Right lung (tissue), 10 donors: ENCODE results near the gene ZNF429. TPM values are rescaled to one million over a fixed set of nuclear protein-coding genes. Genes with fewer than 3 reads are reported as not detected.
"Not testable (repeated sequence)": the region's sequence is repeated elsewhere in the genome, so short reads cannot be mapped to it uniquely, and the experiment has no call there.

Experiments used
- DNase-seq, 2 donors: peaks; one replicate each; pipeline ENCODE4 v3.0.0-alpha.2; 2013
- long read RNA-seq, 8 donors: transcript quantifications; one replicate each; lab custom pipeline, GENCODE V29; 2026
- polyA plus RNA-seq, 5 donors: library from polyadenylated mRNA; unstranded; fragments of 120-200 nt; gene quantifications; one replicate each; pipeline versions ENCODE4 v1.2.1 to v1.2.3, GENCODE V29; 2013; ENCODE audit warnings: inconsistent platforms in 1 of 5, low replicate concordance in 1 of 5; ENCODE audit not compliant: insufficient read length in 5 of 5, insufficient read depth in 1 of 5

ZNF429 gene
- 10 to 100 TPM; 19.5 to 29.8 (median 27.6) TPM for polyA plus RNA-seq
- long read RNA-seq, donor 1, partial matches to known transcripts: 64 of 72 reads
- long read RNA-seq, donor 1, other reads (novel, unspliced or antisense): 5 of 72 reads
- long read RNA-seq, donor 2, partial matches to known transcripts: 7 of 8 reads
- long read RNA-seq, donor 2, other reads (novel, unspliced or antisense): 0 of 8 reads
- long read RNA-seq, donor 3, partial matches to known transcripts: 0 of 1 reads
- long read RNA-seq, donor 3, other reads (novel, unspliced or antisense): 0 of 1 reads
- long read RNA-seq, donor 4, partial matches to known transcripts: 0 of 2 reads
- long read RNA-seq, donor 4, other reads (novel, unspliced or antisense): 0 of 2 reads
- long read RNA-seq, donor 5, partial matches to known transcripts: 0 of 1 reads
- long read RNA-seq, donor 5, other reads (novel, unspliced or antisense): 0 of 1 reads
- long read RNA-seq, donor 6, transcript ZNF429-201 (4 exons, 2,233 nt): major isoform, 6 of 12 reads
- long read RNA-seq, donor 6, partial matches to known transcripts: 5 of 12 reads
- long read RNA-seq, donor 6, other reads (novel, unspliced or antisense): 0 of 12 reads
- long read RNA-seq, donor 7, partial matches to known transcripts: 0 of 3 reads
- long read RNA-seq, donor 7, other reads (novel, unspliced or antisense): 0 of 3 reads
- long read RNA-seq, donor 8, partial matches to known transcripts: 0 of 1 reads
- long read RNA-seq, donor 8, other reads (novel, unspliced or antisense): 0 of 1 reads

DNA sequence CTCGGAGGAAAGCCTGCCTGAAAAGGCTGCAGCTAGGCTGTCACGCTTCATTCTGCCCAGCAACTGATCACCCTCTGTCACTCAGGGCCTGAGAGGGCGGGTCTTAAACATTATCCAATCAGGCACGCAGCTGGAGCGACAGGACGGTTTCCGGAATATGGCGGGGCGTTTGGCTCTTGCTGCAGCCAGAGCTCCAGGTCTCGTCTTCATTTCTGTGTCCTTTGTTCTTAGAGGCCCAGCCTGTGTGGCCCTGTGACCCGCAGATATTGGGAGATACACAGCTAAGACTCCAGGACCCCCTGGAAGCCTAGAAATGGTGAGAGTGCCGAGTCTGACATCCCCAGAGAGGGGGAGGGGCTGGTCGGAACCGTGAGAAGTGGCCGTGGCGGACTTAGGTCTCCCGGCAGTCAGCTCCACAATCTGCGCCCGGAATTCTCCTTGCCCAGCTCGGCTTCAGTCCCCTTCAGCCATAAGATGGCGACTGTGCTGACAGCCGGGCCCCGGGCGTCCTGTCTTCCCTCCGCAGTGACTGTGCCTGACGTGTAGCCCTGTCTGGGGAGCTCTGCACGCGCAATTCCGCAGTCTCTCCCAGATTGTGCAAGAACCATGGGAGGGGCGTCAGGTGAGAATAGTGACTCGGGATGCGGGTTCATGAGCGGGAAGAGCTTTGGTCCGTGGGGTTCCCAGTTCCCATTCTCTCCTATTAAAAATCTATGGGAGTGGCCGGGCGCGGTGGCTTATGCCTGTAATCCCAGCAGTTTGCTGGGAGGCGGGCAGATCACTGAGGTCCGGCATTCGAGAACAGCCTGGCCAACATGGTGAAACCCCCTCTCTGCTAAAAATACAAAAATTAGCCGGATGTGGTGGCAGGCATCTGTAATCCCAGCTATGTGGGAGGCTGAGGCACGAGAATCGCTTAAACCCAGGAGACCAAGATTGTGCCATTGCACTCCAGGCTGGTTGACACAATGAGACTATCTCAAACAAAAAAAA, at the start of gene ZNF429:
ZNF429 (plus strand) TSS at position 144 of the 993 bp plus-strand sequence; CDS start at position 314, 170 bp downstream.
- peak; percentile 88 to 91 for DNase-seq

DNA sequence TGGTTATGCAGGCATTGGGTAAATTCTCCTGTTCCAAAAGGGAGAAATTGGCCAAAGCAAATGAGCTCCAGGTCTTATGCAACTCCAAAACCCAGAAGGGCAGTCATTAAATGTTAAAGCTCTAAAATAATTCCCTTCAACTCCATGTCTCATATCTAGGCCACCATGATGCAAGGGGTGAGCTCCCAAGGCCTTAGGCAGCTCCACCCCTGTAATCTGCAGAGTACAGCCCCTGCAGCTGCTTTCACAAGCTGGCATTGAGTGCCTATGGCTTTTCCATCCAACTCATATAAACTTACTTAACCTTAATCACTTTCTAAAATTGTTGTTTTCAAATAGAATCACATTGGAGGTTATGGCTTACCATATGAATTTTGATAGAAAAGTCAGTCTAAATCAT, 44.7 kb upstream of the ZNF429 start:
- no peak for DNase-seq

GRCh38 chr19:21462540-21462939, 42.9 kb upstream of the ZNF429 start:
- no peak for DNase-seq

- DNase-seq: peak; percentile 64 to 73
These were observed 41.8 kb upstream of the ZNF429 start for GRCh38 chr19:21463449-21464105.

DNA sequence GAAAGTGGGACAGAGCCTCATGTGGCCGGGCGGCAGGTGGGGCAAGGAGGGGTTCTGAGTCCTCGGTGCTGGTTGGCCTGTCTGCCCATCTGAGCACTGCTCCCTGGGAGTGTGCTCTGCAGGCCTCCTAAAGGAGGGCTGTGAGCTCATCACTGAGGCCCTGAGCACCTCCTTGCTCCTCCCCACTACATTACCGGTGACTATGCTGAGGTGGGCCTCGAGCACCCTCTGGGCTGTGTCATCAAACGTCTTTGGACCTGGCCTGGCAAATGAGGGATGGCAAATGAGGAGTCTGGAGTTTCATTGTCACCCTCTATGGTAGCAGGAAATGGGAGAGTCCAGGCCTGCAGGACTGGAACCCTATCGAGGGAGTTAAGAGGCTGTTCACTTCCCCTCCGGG, 38.8 kb upstream of the ZNF429 start:
- DNase-seq: no peak

GRCh38 chr19:21468791-21469190, 36.6 kb upstream of the ZNF429 start:
- DNase-seq: no peak

DNA sequence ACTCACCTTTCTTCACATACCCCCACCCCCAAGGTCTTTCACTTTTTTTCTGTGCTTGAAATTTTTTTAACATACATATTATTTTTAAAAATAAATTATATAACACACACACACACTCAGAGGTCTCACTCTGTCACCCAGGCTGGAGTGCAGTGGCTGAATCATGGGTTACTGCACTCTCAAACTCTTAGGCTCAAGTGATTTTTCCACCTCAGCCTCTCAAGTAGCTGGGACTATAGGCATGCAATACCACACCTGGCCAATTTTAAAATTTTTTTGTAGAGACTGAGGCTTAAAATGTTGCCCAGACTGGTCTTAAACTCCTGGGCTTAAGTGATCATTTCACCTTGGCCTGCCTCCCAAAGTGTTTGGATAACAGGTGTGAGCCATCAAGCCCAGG, 32.9 kb upstream of the ZNF429 start:
- no peak for DNase-seq

DNA sequence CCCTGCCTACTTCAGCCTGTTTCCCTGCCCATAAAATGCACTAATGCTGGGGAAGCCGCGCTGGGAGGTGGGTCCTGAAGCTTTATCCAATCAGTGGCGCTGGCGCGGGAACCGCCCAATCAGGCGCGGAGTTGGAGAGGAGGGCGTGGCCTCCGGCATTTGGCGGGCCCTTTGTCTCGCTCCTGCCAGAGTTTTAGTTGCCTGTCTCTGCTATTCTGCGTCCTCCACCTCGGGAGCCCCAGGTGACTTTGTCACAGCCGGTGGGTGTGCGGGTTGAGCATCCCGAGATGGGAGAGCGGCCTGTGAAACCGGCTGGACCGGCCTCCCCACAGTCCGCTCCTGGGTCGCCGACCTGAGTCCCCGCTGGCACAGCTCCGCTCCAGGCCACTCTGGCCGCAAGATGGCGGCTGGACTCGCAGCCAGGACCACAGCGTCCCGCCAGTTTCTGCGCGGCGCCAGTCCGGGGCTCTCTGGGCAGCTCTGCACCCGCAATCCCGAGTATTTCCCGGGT, 30.7 kb upstream of the ZNF429 start:
- peak; percentile 85 to 90 for DNase-seq

- DNase-seq: not testable (repeated sequence)
These were observed 23.0 kb upstream of the ZNF429 start for GRCh38 chr19:21482361-21482760.

- peak; percentile 36 to 45 for DNase-seq
These were observed 22.5 kb upstream of the ZNF429 start for GRCh38 chr19:21482863-21483276.

- DNase-seq: no peak
These were observed 21.7 kb upstream of the ZNF429 start for GRCh38 chr19:21483589-21484170.

DNA sequence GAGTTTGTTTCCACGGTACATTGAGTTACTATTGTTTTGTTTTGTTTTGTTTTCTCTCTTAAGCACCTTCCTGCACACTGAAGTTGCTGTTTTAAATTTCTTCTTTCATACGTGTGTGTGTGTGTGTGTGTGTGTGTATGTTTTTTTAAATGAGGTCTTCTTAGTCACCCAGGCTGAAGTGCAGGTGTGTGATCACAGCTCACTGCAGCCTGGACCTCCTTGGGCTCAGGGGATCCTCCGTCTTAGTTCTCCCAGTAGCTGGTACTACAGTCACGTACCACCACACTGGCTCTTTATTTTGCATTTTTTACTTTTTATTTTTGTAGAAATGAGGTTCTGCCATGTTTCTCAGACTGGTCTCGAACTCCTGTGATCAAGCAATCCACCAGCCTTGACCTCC, 20.8 kb upstream of the ZNF429 start:
- no peak for DNase-seq

- no peak for DNase-seq
These were observed 19.5 kb upstream of the ZNF429 start for GRCh38 chr19:21485926-21486325.

DNA sequence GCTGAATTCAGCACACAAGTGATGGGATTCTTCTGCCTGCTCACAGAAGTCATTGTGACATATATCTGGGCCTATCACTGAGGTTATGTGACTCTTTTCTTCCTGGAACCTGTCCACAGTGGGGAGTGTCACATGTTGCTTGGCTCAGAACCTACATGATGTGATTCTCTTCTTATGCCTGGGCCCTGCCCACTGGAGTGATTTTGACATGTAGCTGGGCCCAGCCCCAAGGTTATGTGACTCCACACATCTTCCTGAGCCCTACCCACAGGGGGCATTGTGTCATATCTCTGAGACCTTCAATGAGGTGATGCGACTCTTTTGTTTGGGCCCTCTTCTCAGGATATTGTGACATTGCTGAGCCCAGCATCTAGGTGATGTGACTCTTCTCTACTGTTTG, 17.4 kb upstream of the ZNF429 start:
- DNase-seq: no peak

GRCh38 chr19:21491146-21491545, 14.3 kb upstream of the ZNF429 start:
- no peak for DNase-seq

DNA sequence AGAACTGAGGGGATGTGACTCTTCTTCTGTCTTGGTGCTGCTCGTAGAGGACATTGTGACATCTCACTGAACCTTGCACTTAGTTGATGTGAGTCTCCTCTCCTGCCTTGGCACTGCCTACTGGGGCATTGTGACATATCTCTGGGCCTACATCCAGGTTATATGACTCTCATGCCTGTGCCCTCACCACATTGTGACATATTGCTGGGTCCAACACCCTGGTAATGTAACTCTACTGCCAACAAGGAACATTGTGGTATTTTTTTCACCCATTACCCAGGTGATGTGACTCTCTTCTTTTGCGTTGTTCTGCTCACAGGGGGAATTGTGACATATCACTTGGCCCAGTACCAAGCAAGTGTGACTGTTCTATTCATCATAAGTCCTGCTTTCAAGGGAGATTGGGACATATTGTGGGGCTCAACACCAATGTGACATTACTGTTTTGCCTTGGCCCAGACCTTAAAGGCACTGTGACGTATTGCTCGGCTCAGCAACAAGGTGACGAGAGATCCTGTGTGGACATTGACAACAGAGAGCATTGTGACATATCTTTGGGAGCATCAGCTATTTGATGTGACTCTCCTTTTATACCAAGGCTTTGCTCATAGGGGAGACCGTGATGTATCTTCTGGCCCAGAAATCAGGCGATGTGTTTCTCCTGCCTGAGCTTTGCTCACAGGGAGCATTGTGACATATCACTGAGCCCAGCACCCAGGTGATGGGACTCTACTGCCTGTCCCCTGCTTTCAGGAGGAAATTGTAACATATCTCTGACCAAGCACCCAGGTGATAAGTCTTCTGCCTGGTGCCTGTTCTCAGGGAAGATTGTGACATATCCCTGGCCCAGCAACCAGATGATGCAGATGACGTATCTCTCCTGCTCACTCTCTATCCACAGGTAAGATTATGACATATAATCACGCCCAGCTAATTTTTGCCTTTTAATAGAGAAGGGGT, 12.2 kb upstream of the ZNF429 start:
- DNase-seq: no peak

GRCh38 chr19:21496876-21497275, 8.5 kb upstream of the ZNF429 start:
- DNase-seq: no peak

- DNase-seq: no peak
These were observed 6.8 kb upstream of the ZNF429 start for GRCh38 chr19:21498651-21499050.

DNA sequence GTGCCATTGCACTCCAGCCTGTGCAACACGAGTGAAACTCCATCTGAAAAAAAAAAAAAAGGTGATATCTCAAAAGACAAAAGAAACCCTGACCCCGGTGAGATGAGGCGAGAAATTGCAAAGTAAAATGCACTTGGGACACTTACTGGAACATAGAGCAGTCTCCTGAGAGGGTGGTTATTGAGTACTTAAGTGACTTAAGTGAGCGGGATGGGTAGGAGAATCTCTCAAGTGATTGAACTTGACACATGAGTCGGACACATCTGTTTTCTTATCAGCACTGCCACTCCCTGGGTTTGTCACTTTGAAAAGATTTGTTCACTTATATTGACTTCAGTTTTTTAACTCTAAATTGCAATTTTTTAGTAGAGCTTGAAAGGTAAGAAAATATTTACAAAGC, 2.8 kb downstream of the ZNF429 start:
- DNase-seq: no peak
